Fibroblast of mammary gland (primary cell): ENCODE data around the gene TCEA3.

Experiments
- DNase-seq: peaks from one replicate; pipeline ENCODE4 v3.0.0-alpha.2; 2010; ENCODE audit warnings: low read depth
- H3K4me3 ChIP-seq: 2 replicates; pipeline ENCODE4 v1.5.1; 2011; ENCODE audit warnings: low read depth, mild to moderate bottlenecking, low read length, moderate library complexity; ENCODE audit not compliant: control insufficient read depth
- CTCF ChIP-seq: conservative IDR thresholded peaks from 2 replicates; pipeline ENCODE4 v1.5.1; 2011; ENCODE audit warnings: low read depth, low read length, inconsistent platforms; ENCODE audit not compliant: control insufficient read depth, insufficient read depth

Gene TCEA3

GRCh38 chr1:23343221-23344110 lies 81.1 kb downstream of the TCEA3 start:
- peak; percentile 73 for DNase-seq
- H3K4me3 ChIP-seq, result peak overlapping the region; percentile 89
- TF ChIP-seq CTCF, result no peak

- no peak for TF ChIP-seq CTCF
- H3K4me3 ChIP-seq, result peak overlapping the region; percentile 89
- peak; percentile 25 for DNase-seq
Measured at GRCh38 chr1:23341931-23342692, 82.4 kb downstream of the TCEA3 start.

- DNase-seq, result no peak
- H3K4me3 ChIP-seq, result no peak overlapping the region
- no peak for TF ChIP-seq CTCF
Measured at GRCh38 chr1:23339632-23340031, 84.9 kb downstream of the TCEA3 start.

- H3K4me3 ChIP-seq, result no peak overlapping the region
- TF ChIP-seq CTCF, result no peak
- peak; percentile 21 for DNase-seq
Measured at GRCh38 chr1:23337869-23338268, 86.7 kb downstream of the TCEA3 start.

GRCh38 chr1:23331713-23332112 lies 92.8 kb downstream of the TCEA3 start:
- no peak for DNase-seq
- no peak for TF ChIP-seq CTCF

More at GRCh38 chr1:23331713-23332112, 92.8 kb downstream of the TCEA3 start:
- H3K4me3 ChIP-seq, result no peak overlapping the region
